Measurements from ENCODE around the gene SYNE1. TPM values are rescaled to one million over a fixed set of nuclear protein-coding genes. Genes with fewer than 3 reads are reported as not detected.

Gene SYNE1
- total and polyA plus RNA-seq, 10 of the 15 experiments (the other 5 are each of a cell fraction or from before 2014, with no cell fraction given): 2.3 to 28.7 (median 14.1) TPM

DNA sequence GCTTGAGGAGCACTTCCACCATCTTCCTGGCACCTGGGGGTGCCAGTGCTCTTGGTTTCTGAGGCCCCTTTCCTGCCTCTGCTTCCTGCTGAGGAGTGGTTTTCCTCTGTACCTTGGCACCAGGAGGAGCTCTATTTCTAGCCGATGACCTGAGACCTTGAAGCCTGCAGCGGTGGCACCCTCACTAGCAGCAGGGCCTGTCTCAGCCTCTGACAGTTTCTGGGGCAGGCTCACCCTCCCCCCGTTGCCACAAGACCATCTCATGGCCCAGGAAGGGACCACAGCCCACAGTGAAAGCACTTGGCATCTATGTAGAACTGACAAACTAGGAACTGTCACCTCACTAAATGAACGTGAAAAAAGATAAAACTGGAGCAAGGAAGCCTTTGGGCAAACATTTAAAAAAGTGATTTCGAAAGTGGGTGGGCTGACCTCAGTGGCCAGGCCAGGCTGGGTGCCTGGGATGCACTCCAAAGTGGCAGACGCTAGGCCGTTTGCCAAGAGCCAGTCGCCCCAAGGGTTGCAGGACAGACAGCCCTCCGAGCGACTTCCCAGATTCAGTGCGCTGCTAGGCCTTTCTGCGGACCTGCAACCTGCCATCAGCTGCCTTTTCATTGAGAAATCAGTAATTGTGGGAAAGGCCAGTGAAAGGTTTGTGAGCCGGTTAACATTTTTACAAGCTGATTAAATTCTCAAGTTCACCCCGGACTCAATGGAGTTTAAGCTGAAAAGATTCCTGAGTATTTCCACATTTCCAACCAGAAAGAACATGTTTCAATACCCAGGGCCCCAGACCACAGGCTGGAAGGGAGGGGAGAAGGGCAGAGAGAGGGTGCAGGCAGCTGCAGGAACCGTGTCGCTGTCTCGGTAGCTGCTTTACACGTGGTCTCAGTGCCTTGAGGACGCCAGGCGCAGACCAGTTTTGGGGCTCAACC, 526.0 kb downstream of the SYNE1 start:
- SMC1A ChIA-PET (ENCODE audit: uncharacterized antibody, unreplicated experiment): interaction anchor here (0.9 to 1.6 kb wide), 3 partner anchors 12 to 14 kb away, joined by 3 to 6 read pairs (median 4); no protein-coding TSS in a partner anchor
- Histone ChIP-seq H3K4me3 (no peak overlapping the region), H3K4me2 (ENCODE audit: control insufficient read depth, insufficient read depth) (no peak overlapping the region), H3K9ac (ENCODE audit: control insufficient read depth, insufficient read depth, low read length) (no peak overlapping the region), H3K27ac (ENCODE audit: control insufficient read depth, insufficient read depth) (no peak overlapping the region), H3K79me2 (ENCODE audit: control insufficient read depth, insufficient read depth, low read length) (no peaks in the 10 kb centered on the region), H4K20me1 (ENCODE audit: control insufficient read depth, insufficient read depth) (no peaks in the 10 kb centered on the region), H2AFZ (ENCODE audit: control insufficient read depth, low read depth, low read length) (no peak overlapping the region), H3K9me3 (replicated peaks; ENCODE audit: control insufficient read depth, insufficient read depth, low read length) (no peaks in the 10 kb centered on the region), H3K36me3 (ENCODE audit: control insufficient read depth in 2 of 2, insufficient read depth in 2 of 2, low read length in 1 of 2) (no peaks in the 10 kb centered on the region), H3K27me3 (replicated peaks in 1 of 2; ENCODE audit: control insufficient read depth in 2 of 2, insufficient read depth in 2 of 2, low read length in 1 of 2) (no peaks in the 10 kb centered on the region), H3K4me1 (ENCODE audit: control insufficient read depth, insufficient read depth, low read length) (no peaks in the 10 kb centered on the region)
- TF ChIP-seq, protein P1, sequence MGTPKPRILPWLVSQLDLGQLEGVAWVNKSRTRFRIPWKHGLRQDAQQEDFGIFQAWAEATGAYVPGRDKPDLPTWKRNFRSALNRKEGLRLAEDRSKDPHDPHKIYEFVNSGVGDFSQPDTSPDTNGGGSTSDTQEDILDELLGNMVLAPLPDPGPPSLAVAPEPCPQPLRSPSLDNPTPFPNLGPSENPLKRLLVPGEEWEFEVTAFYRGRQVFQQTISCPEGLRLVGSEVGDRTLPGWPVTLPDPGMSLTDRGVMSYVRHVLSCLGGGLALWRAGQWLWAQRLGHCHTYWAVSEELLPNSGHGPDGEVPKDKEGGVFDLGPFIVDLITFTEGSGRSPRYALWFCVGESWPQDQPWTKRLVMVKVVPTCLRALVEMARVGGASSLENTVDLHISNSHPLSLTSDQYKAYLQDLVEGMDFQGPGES (IDR thresholded peaks at IDR 0.05): no peak
- TF ChIP-seq ESRRA (IDR thresholded peaks at IDR 0.05; ENCODE audit: low read length): no peak
- in situ Hi-C loops (cut with MboI): no loop called here
- DNase-seq (ENCODE audit: low read depth, low spot score): no peak
- no peak for FAIRE-seq
- CTCF ChIA-PET: interaction anchor here (0.6 to 1.5 kb wide), 4 partner anchors 228 to 520 kb away, joined by 3 to 4 read pairs (median 3); no protein-coding TSS in a partner anchor
- ATAC-seq: no peak
- 60% methylated on average over 20 of the region's 20 CpGs for WGBS (ENCODE audit: insufficient coverage, insufficient replicate concordance, low lambda C conversion rate, missing lambda C conversion rate)
- POLR2A ChIA-PET: interaction anchor here (0.7 kb wide), 1 partner anchor 12 kb away, joined by 3 read pairs; no protein-coding TSS in a partner anchor
- intact Hi-C loops (cut with micrococcal nuclease; ENCODE audit: unreplicated experiment): no loop called here
- RAD21 ChIA-PET (ENCODE audit: unreplicated experiment): interaction anchor here (1.8 kb wide), 1 partner anchor 13 kb away, joined by 6 read pairs; no protein-coding TSS in a partner anchor
- BruUV-seq (replicated peaks): no TSS peak

DNA sequence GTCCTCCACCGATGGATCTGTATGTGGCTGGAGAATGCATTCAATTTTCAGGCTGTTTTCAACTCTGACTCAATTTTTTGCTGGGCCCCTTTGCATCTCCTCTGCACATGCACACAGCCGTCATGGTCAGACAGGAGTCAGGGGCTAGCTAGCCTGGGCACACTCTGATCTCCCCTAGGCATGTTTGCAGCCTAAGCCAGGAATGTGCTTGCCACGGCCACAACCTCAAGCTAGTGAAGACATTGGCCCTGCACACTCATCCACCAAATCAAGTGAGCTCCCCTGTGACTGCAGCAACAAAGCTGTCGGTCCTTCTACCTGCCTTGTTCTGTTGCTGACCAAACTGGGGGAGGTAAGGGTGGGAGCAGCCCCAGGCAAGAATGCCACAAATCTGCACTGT, 529.2 kb downstream of the SYNE1 start:
- ChIA-PET SMC1A (ENCODE audit: uncharacterized antibody, unreplicated experiment) (interaction anchor here (1.0 kb wide), 1 partner anchor 17 kb away, joined by 4 read pairs; no protein-coding TSS in a partner anchor), CTCF (no interaction called here), POLR2A (no interaction called here), RAD21 (ENCODE audit: unreplicated experiment) (no interaction called here)
- Histone ChIP-seq H3K4me3 (no peak overlapping the region), H2AFZ (ENCODE audit: control insufficient read depth, low read depth, low read length) (no peak overlapping the region), H3K79me2 (ENCODE audit: control insufficient read depth, insufficient read depth, low read length) (no peaks in the 10 kb centered on the region), H3K27ac (ENCODE audit: control insufficient read depth, insufficient read depth) (no peak overlapping the region), H3K36me3 (ENCODE audit: control insufficient read depth in 2 of 2, insufficient read depth in 2 of 2, low read length in 1 of 2) (no peaks in the 10 kb centered on the region), H3K9ac (ENCODE audit: control insufficient read depth, insufficient read depth, low read length) (no peak overlapping the region), H3K9me3 (replicated peaks; ENCODE audit: control insufficient read depth, insufficient read depth, low read length) (no peaks in the 10 kb centered on the region), H3K4me1 (ENCODE audit: control insufficient read depth, insufficient read depth, low read length) (no peaks in the 10 kb centered on the region), H4K20me1 (ENCODE audit: control insufficient read depth, insufficient read depth) (no peaks in the 10 kb centered on the region), H3K4me2 (ENCODE audit: control insufficient read depth, insufficient read depth) (no peak overlapping the region), H3K27me3 (replicated peaks in 1 of 2; ENCODE audit: control insufficient read depth in 2 of 2, insufficient read depth in 2 of 2, low read length in 1 of 2) (no peaks in the 10 kb centered on the region)
- in situ Hi-C loops (cut with MboI) (no loop called here), intact Hi-C loops (cut with micrococcal nuclease; ENCODE audit: unreplicated experiment) (no loop called here)
- no peak for DNase-seq (ENCODE audit: low read depth, low spot score)
- no peak for ATAC-seq
- no TSS peak for BruUV-seq (replicated peaks)
- TF ChIP-seq RAD51 (IDR thresholded peaks at IDR 0.05) (no peak), ZSCAN29 (IDR thresholded peaks at IDR 0.05) (no peak), ZNF622 (IDR thresholded peaks at IDR 0.05) (no peak), HDAC2 (IDR thresholded peaks at IDR 0.05) (no peak), IKZF1 (conservative IDR thresholded peaks at IDR 0.05) (no peak), CEBPB (IDR thresholded peaks at IDR 0.05; ENCODE audit: borderline replicate concordance in 1 of 2, low read depth in 2 of 2, low read length in 2 of 2) (no peak), GATAD2B (conservative IDR thresholded peaks at IDR 0.05; ENCODE audit: low read depth) (no peak)
- no peak for FAIRE-seq
- WGBS (ENCODE audit: insufficient coverage, insufficient replicate concordance, low lambda C conversion rate, missing lambda C conversion rate): 44% methylated on average over 4 of the region's 4 CpGs
